SK-N-SH (cell line): ENCODE results near the gene KSR2. TPM values are rescaled to one million over a fixed set of nuclear protein-coding genes. Genes with fewer than 3 reads are reported as not detected.

Experiments
- CTCF ChIA-PET: fragments of 300-600, 350-600 bp; formaldehyde crosslinking; extraction: SDS; loops from one replicate; lab custom pipeline; 2021; lab: Yijun Ruan, JAX
- POLR2A ChIA-PET: fragments of 350-600 bp; sonication (Branson Sonifier 250); formaldehyde crosslinking; extraction: SDS; loops from one replicate; lab custom pipeline; 2020; ENCODE audit warnings: antibody characterized with exemption, inconsistent platforms; lab: Yijun Ruan, JAX
- DNase-seq: peaks from one replicate; pipeline ENCODE4 v3.0.0; 2012
- H2AFZ ChIP-seq: fragments of 200-600 bp; sonication (generic); 2 replicates; pipeline ENCODE4 v1.8.1; 2016; ENCODE audit warnings: antibody characterized with exemption, mild to moderate bottlenecking, low read depth
- H3F3A ChIP-seq: fragments of 200-600 bp; sonication (generic); replicated peaks from 2 replicates; pipeline ENCODE3; 2016; ENCODE audit warnings: antibody characterized with exemption, mild to moderate bottlenecking; ENCODE audit not compliant: insufficient read depth
- H3K27ac ChIP-seq, 2 experiments: fragments of 200-500 bp in 1 of 2; fragments of 200-600 bp in 1 of 2; sonication (Bioruptor generic) in 1 of 2; sonication (generic), shearing (Covaris generic) in 1 of 2; 2 replicates each; pipeline versions ENCODE4 v1.5.1 to v1.6.1; 2014 to 2016; ENCODE audit warnings: low read depth in 2 of 2, inconsistent platforms in 1 of 2, low read length in 1 of 2, mild to moderate bottlenecking in 1 of 2, mixed read lengths in 1 of 2
- H3K27me3 ChIP-seq: fragments of 200-600 bp; sonication (generic), shearing (Covaris generic); 2 replicates; pipeline ENCODE4 v1.6.1; 2016; ENCODE audit warnings: mixed run types; ENCODE audit not compliant: insufficient read depth
- H3K36me3 ChIP-seq, 2 experiments: fragments of 200-500 bp in 1 of 2; fragments of 200-600 bp in 1 of 2; sonication (Bioruptor generic) in 1 of 2; sonication (generic) in 1 of 2; replicated peaks in 1 of 2; 2 replicates each; pipeline versions ENCODE3 to v1.5.1; 2014 to 2016; ENCODE audit warnings: low read length in 1 of 2, mild to moderate bottlenecking in 1 of 2; ENCODE audit not compliant: insufficient read depth in 2 of 2, control insufficient read depth in 1 of 2
- H3K4me1 ChIP-seq, 2 experiments: fragments of 200-500 bp in 1 of 2; fragments of 200-600 bp in 1 of 2; sonication (Bioruptor generic) in 1 of 2; sonication (generic), shearing (Covaris generic) in 1 of 2; 2 replicates each; pipeline versions ENCODE4 v1.5.1 to v1.6.1; 2014 to 2016; ENCODE audit warnings: low read depth in 1 of 2, low read length in 1 of 2, mixed run types in 1 of 2; ENCODE audit not compliant: insufficient read depth in 2 of 2, control insufficient read depth in 1 of 2
- H3K4me2 ChIP-seq: fragments of 200-600 bp; sonication (generic), shearing (Covaris generic); 2 replicates; pipeline ENCODE4 v1.6.1; 2017; ENCODE audit warnings: mixed run types
- H3K4me3 ChIP-seq, 2 experiments: fragments of 200-500 bp in 1 of 2; fragments of 200-600 bp in 1 of 2; sonication (Bioruptor generic) in 1 of 2; sonication (generic), shearing (Covaris generic) in 1 of 2; 2 replicates each; pipeline versions ENCODE4 v1.5.1 to v1.8.1; 2014 to 2016; ENCODE audit warnings: low read depth in 2 of 2, inconsistent platforms in 1 of 2, low read length in 1 of 2, mild to moderate bottlenecking in 1 of 2, mixed read lengths in 1 of 2, moderate library complexity in 1 of 2
- H3K79me2 ChIP-seq: fragments of 200-600 bp; sonication (generic); 2 replicates; pipeline ENCODE4 v1.8.1; 2017; ENCODE audit warnings: mild to moderate bottlenecking; ENCODE audit not compliant: insufficient read depth
- H3K9ac ChIP-seq: fragments of 200-600 bp; sonication (generic); 2 replicates; pipeline ENCODE4 v1.6.1; 2017; ENCODE audit warnings: mixed run types
- H3K9me2 ChIP-seq: fragments of 200-600 bp; sonication (generic); 2 replicates; pipeline ENCODE4 v1.6.1; 2017; ENCODE audit warnings: mixed run types
- H3K9me3 ChIP-seq: fragments of 200-600 bp; sonication (generic); 2 replicates; pipeline ENCODE4 v1.6.1; 2017; ENCODE audit warnings: mixed run types, mild to moderate bottlenecking, moderate library complexity
- H4K20me1 ChIP-seq: fragments of 200-600 bp; sonication (generic); 2 replicates; pipeline ENCODE4 v1.6.1; 2017; ENCODE audit warnings: mild to moderate bottlenecking, mixed run types; ENCODE audit not compliant: insufficient read depth
- EP300 ChIP-seq, 2 experiments: IDR thresholded peaks; 2 replicates each; pipeline versions ENCODE4 v1.4.0 to v1.6.1; 2012; ENCODE audit warnings: borderline replicate concordance in 1 of 2, low read depth in 1 of 2, low read length in 1 of 2
- FOXM1 ChIP-seq: IDR thresholded peaks from 2 replicates; pipeline ENCODE4 v1.4.0; 2012; ENCODE audit warnings: low read depth, mild to moderate bottlenecking
- GATA2 ChIP-seq: sonication (generic); formaldehyde crosslinking; IDR thresholded peaks from 2 replicates; pipeline ENCODE4 v1.5.0; 2020; ENCODE audit warnings: mild to moderate bottlenecking, missing genetic modification reagents
- JUND ChIP-seq: IDR thresholded peaks from 2 replicates; pipeline ENCODE4 v1.4.0; 2012
- MEF2A ChIP-seq: IDR thresholded peaks from 2 replicates; pipeline ENCODE4 v1.4.0; 2012; ENCODE audit warnings: low read depth, borderline replicate concordance
- RAD21 ChIP-seq: IDR thresholded peaks from 2 replicates; pipeline ENCODE4 v1.6.1; 2012; ENCODE audit warnings: mild to moderate bottlenecking, low read length
- RCOR1 ChIP-seq: fragments of 150-350 bp; IDR thresholded peaks from 2 replicates; pipeline ENCODE4 v1.6.1; 2017; ENCODE audit warnings: antibody characterized with exemption, low read length
- RFX5 ChIP-seq: IDR thresholded peaks from 2 replicates; pipeline ENCODE4 v1.6.1; 2012; ENCODE audit warnings: mild to moderate bottlenecking, improper control_type of control experiment, low read length
- TEAD4 ChIP-seq: IDR thresholded peaks from 2 replicates; pipeline ENCODE4 v1.4.0; 2012; ENCODE audit warnings: mild to moderate bottlenecking, borderline replicate concordance; ENCODE audit not compliant: insufficient read depth
- WGBS: methylation state at CpG from one replicate; pipeline ENCODE4 v1.1.6; 2017; ENCODE audit warnings: low lambda C conversion rate; 5-methylcytosine and 5-hydroxymethylcytosine counted together
- polyA plus RNA-seq, 3 experiments: library from polyadenylated mRNA; depleted of rRNA; stranded (reverse); fragments of >200 nt; gene quantifications; 2 replicates each; pipeline ENCODE4 v1.2.3, GENCODE V29; 2012
- TF ChIP-seq, protein P1 (sequence below): IDR thresholded peaks from 2 replicates; pipeline ENCODE4 v1.6.1; 2012; ENCODE audit warnings: mild to moderate bottlenecking, low read depth, low read length, moderate library complexity
- TF ChIP-seq, protein P2 (sequence below): IDR thresholded peaks from 2 replicates; pipeline ENCODE4 v1.4.0; 2012; ENCODE audit warnings: low read depth
- TF ChIP-seq, protein P3 (sequence below): IDR thresholded peaks from 2 replicates; pipeline ENCODE4 v1.4.0; 2012; ENCODE audit warnings: low read depth, borderline replicate concordance

Gene KSR2
- polyA plus RNA-seq, 1 of the 3 experiments (the other 2 are of a cell fraction), result 0.12 TPM

- TF ChIP-seq, protein P1, sequence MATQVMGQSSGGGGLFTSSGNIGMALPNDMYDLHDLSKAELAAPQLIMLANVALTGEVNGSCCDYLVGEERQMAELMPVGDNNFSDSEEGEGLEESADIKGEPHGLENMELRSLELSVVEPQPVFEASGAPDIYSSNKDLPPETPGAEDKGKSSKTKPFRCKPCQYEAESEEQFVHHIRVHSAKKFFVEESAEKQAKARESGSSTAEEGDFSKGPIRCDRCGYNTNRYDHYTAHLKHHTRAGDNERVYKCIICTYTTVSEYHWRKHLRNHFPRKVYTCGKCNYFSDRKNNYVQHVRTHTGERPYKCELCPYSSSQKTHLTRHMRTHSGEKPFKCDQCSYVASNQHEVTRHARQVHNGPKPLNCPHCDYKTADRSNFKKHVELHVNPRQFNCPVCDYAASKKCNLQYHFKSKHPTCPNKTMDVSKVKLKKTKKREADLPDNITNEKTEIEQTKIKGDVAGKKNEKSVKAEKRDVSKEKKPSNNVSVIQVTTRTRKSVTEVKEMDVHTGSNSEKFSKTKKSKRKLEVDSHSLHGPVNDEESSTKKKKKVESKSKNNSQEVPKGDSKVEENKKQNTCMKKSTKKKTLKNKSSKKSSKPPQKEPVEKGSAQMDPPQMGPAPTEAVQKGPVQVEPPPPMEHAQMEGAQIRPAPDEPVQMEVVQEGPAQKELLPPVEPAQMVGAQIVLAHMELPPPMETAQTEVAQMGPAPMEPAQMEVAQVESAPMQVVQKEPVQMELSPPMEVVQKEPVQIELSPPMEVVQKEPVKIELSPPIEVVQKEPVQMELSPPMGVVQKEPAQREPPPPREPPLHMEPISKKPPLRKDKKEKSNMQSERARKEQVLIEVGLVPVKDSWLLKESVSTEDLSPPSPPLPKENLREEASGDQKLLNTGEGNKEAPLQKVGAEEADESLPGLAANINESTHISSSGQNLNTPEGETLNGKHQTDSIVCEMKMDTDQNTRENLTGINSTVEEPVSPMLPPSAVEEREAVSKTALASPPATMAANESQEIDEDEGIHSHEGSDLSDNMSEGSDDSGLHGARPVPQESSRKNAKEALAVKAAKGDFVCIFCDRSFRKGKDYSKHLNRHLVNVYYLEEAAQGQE, result no peak
- TF ChIP-seq, protein P2, sequence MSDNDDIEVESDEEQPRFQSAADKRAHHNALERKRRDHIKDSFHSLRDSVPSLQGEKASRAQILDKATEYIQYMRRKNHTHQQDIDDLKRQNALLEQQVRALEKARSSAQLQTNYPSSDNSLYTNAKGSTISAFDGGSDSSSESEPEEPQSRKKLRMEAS, result no peak
- TF ChIP-seq RFX5 (no peak), TEAD4 (no peak), GATA2 (CRISPR knock-in tag) (no peak), JUND (no peak)
Observed at GRCh38 chr12:118015944-118016343, 47.2 kb upstream of the KSR2 start (continued).

- peak overlapping the region; percentile 90; the same call in 1 of the 2 replicates for H2AFZ ChIP-seq
Observed at GRCh38 chr12:118015306-118015705, 46.5 kb upstream of the KSR2 start.

More at GRCh38 chr12:118015306-118015705, 46.5 kb upstream of the KSR2 start:
- ChIA-PET CTCF (interaction anchor here (1.1 kb wide), 1 partner anchor 141 kb away, joined by 4 read pairs; no protein-coding TSS in a partner anchor), POLR2A (no interaction called here)
- no peaks in the 10 kb centered on the region for H4K20me1 ChIP-seq
- DNase-seq, result no peak
- H3K4me2 ChIP-seq, result no peak overlapping the region
- 84% methylated on average over 2 of the region's 2 CpGs for WGBS
- H3K27ac ChIP-seq, result no peak overlapping the region
- H3F3A ChIP-seq, result no peaks in the 10 kb centered on the region
- no peaks in the 10 kb centered on the region for H3K9me3 ChIP-seq
- H3K4me1 ChIP-seq, result peaks cover 0 to 10% of the 10 kb centered on the region in 2 experiments; a peak in 3 of 4 replicates
- H3K4me3 ChIP-seq, result no peak overlapping the region
- no peak overlapping the region for H3K9ac ChIP-seq
- H3K9me2 ChIP-seq, result no peaks in the 10 kb centered on the region
- H3K27me3 ChIP-seq, result no peaks in the 10 kb centered on the region
- TF ChIP-seq, protein P2, result no peak
- no peak for TF ChIP-seq RAD21
- TF ChIP-seq, protein P1, result no peak
- no peak for TF ChIP-seq EP300 (IDR thresholded peaks at IDR 0.05; ENCODE audit: borderline replicate concordance in 1 of 2, low read depth in 1 of 2, low read length in 1 of 2)
- TF ChIP-seq FOXM1, result no peak
- no peak for TF ChIP-seq MEF2A
- no peak for TF ChIP-seq RCOR1
- TF ChIP-seq, protein P3, sequence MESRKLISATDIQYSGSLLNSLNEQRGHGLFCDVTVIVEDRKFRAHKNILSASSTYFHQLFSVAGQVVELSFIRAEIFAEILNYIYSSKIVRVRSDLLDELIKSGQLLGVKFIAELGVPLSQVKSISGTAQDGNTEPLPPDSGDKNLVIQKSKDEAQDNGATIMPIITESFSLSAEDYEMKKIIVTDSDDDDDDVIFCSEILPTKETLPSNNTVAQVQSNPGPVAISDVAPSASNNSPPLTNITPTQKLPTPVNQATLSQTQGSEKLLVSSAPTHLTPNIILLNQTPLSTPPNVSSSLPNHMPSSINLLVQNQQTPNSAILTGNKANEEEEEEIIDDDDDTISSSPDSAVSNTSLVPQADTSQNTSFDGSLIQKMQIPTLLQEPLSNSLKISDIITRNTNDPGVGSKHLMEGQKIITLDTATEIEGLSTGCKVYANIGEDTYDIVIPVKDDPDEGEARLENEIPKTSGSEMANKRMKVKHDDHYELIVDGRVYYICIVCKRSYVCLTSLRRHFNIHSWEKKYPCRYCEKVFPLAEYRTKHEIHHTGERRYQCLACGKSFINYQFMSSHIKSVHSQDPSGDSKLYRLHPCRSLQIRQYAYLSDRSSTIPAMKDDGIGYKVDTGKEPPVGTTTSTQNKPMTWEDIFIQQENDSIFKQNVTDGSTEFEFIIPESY, result no peak
- peaks cover 12 to 13% of the 10 kb centered on the region in 2 experiments for H3K36me3 ChIP-seq
- peaks cover 21% of the 10 kb centered on the region for H3K79me2 ChIP-seq
